OCI-LY7 (cell line): ENCODE data around the gene PPAT. TPM values are rescaled to one million over a fixed set of nuclear protein-coding genes. Genes with fewer than 3 reads are reported as not detected.

Experiments
- BruUV-seq: library from RNA; stranded (reverse); fragments of 400-500 nt; replicated peaks from 2 replicates; lab custom pipeline; 2021; lab: Mats Ljungman, UMichigan
- CTCF ChIA-PET: fragments of 300-600 bp; sonication (Branson Sonifier 250); formaldehyde crosslinking; loops from one replicate; lab custom pipeline; 2022; ENCODE audit warnings: antibody characterized with exemption; ENCODE audit not compliant: unreplicated experiment; lab: Charles Lee
- POLR2A ChIA-PET: fragments of 300-600 bp; sonication (Branson Sonifier 250); formaldehyde crosslinking; loops from one replicate; lab custom pipeline; 2022; ENCODE audit warnings: antibody characterized with exemption; lab: Charles Lee
- DNase-seq: peaks from one replicate; pipeline ENCODE4 v3.0.0-alpha.2; 2015; ENCODE audit warnings: low spot score
- H2AFZ ChIP-seq: fragments of 200-600 bp; sonication (generic), shearing (Covaris generic); 2 replicates; pipeline ENCODE4 v1.6.1; 2014; ENCODE audit warnings: mild to moderate bottlenecking, antibody characterized with exemption, low read length, moderate library complexity
- H3K27ac ChIP-seq: fragments of 200-600 bp; sonication (generic); 2 replicates; pipeline ENCODE4 v1.5.1; 2014; ENCODE audit warnings: mixed run types, low read depth, mild to moderate bottlenecking, moderate library complexity, low read length, inconsistent platforms; ENCODE audit not compliant: poor library complexity, severe bottlenecking
- H3K36me3 ChIP-seq: fragments of 200-600 bp; sonication (generic); 2 replicates; pipeline ENCODE4 v1.6.1; 2014; ENCODE audit warnings: mild to moderate bottlenecking, antibody characterized with exemption, low read length, moderate library complexity, mixed read lengths; ENCODE audit not compliant: insufficient read depth
- H3K4me1 ChIP-seq: fragments of 200-600 bp; sonication (generic); 2 replicates; pipeline ENCODE4 v1.5.1; 2014; ENCODE audit warnings: mild to moderate bottlenecking, low read length; ENCODE audit not compliant: insufficient read depth, poor library complexity, severe bottlenecking
- H3K4me2 ChIP-seq: fragments of 200-600 bp; sonication (generic); 2 replicates; pipeline ENCODE4 v1.6.1; 2014; ENCODE audit warnings: mild to moderate bottlenecking, low read length
- H3K4me3 ChIP-seq: fragments of 200-600 bp; sonication (generic); 2 replicates; pipeline ENCODE4 v1.5.1; 2014; ENCODE audit warnings: mild to moderate bottlenecking, low read depth, low read length; ENCODE audit not compliant: poor library complexity, severe bottlenecking
- H3K79me2 ChIP-seq: fragments of 200-600 bp; sonication (generic); 2 replicates; pipeline ENCODE4 v1.6.1; 2016; ENCODE audit warnings: low read depth, mild to moderate bottlenecking, low read length, moderate library complexity, mixed read lengths; ENCODE audit not compliant: insufficient read depth
- H3K9me2 ChIP-seq: fragments of 200-600 bp; sonication (generic); 2 replicates; pipeline ENCODE4 v1.6.1; 2016; ENCODE audit warnings: mild to moderate bottlenecking, low read length, mixed read lengths; ENCODE audit not compliant: insufficient read depth
- H3K9me3 ChIP-seq: fragments of 200-600 bp; sonication (generic); 2 replicates; pipeline ENCODE4 v1.6.1; 2014; ENCODE audit warnings: mild to moderate bottlenecking, mixed run types, low read length, mixed read lengths
- H4K20me1 ChIP-seq: fragments of 200-600 bp; sonication (generic); 2 replicates; pipeline ENCODE4 v1.6.1; 2014; ENCODE audit warnings: mild to moderate bottlenecking, antibody characterized with exemption, low read length, moderate library complexity, mixed read lengths; ENCODE audit not compliant: insufficient read depth
- EZH2phosphoT487 ChIP-seq: fragments of 200-600 bp; sonication (generic); IDR thresholded peaks from 2 replicates; pipeline ENCODE4 v1.6.1; 2018; ENCODE audit warnings: low read depth, borderline replicate concordance, mild to moderate bottlenecking, mixed run types, antibody characterized with exemption, low read length, moderate library complexity, mixed read lengths
- intact Hi-C: fragments of 100-400 bp; cut with micrococcal nuclease; formaldehyde crosslinking; loops from one replicate; pipeline ENCODE4 v1.10.0; 2022; ENCODE audit not compliant: unreplicated experiment
- total RNA-seq, 2 experiments: library from RNA; depleted of rRNA in 1 of 2; stranded (reverse); fragments of >200 nt in 1 of 2; shearing (Covaris generic) in 1 of 2; gene quantifications; 2 replicates each; pipeline ENCODE4 v1.2.3, GENCODE V29; 2014 to 2022
- TF ChIP-seq, protein P1 (sequence below): fragments of 200-600 bp; sonication (generic); conservative IDR thresholded peaks from 2 replicates; pipeline ENCODE4 v1.5.1; 2014; ENCODE audit warnings: mild to moderate bottlenecking, antibody characterized with exemption, low read length, moderate library complexity, mixed read lengths

Gene PPAT
- total RNA-seq, 2 experiments from 2014 or later: 35.8 to 54.3 TPM

DNA sequence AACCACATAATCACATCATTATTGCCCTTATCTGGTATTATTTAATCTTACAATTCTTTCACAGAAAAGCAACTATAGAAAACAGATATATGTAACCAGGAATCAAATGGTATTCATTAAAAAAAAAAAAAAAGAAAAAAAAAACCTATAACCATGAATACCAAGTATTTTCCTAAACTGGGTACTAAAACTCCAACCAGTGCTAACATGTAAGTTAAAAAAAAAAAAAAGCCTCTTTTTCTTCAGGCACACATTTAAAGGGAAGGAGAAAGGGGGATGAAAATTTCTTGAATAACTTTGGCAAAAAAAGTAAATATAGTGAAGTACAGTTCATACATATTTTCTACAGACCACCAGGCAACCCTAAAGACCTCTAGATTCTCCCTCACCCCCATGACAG is 2.1 kb downstream of the PPAT start:
- CTCF ChIA-PET: interaction anchor here (0.7 kb wide), 1 partner anchor 31 kb away, joined by 3 read pairs; no protein-coding TSS in a partner anchor
- Histone ChIP-seq H3K9me3 (no peaks in the 10 kb centered on the region), H3K36me3 (peaks cover 44% of the 10 kb centered on the region), H3K79me2 (peaks cover 91% of the 10 kb centered on the region), H4K20me1 (peaks cover 57% of the 10 kb centered on the region), H3K4me1 (peaks cover 29% of the 10 kb centered on the region), H3K4me3 (peak overlapping the region; percentile 98), H3K9me2 (no peaks in the 10 kb centered on the region), H2AFZ (no peak overlapping the region), H3K27ac (peak overlapping the region; percentile 76), H3K4me2 (peak overlapping the region; percentile 67)
- no TSS peak for BruUV-seq
- POLR2A ChIA-PET: interaction anchor here (1.1 to 4.5 kb wide), 3 partner anchors 9 to 33 kb away, joined by 3 to 52 read pairs (median 6); no protein-coding TSS in a partner anchor
- no peak for TF ChIP-seq EZH2phosphoT487
- TF ChIP-seq, protein P1, sequence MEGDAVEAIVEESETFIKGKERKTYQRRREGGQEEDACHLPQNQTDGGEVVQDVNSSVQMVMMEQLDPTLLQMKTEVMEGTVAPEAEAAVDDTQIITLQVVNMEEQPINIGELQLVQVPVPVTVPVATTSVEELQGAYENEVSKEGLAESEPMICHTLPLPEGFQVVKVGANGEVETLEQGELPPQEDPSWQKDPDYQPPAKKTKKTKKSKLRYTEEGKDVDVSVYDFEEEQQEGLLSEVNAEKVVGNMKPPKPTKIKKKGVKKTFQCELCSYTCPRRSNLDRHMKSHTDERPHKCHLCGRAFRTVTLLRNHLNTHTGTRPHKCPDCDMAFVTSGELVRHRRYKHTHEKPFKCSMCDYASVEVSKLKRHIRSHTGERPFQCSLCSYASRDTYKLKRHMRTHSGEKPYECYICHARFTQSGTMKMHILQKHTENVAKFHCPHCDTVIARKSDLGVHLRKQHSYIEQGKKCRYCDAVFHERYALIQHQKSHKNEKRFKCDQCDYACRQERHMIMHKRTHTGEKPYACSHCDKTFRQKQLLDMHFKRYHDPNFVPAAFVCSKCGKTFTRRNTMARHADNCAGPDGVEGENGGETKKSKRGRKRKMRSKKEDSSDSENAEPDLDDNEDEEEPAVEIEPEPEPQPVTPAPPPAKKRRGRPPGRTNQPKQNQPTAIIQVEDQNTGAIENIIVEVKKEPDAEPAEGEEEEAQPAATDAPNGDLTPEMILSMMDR: no peak
- no peak for DNase-seq
- intact Hi-C loops: loop anchor here (10.0 kb wide), 1 partner anchor 1038 kb away; the partner anchor contains the start of gene TMEM165

DNA sequence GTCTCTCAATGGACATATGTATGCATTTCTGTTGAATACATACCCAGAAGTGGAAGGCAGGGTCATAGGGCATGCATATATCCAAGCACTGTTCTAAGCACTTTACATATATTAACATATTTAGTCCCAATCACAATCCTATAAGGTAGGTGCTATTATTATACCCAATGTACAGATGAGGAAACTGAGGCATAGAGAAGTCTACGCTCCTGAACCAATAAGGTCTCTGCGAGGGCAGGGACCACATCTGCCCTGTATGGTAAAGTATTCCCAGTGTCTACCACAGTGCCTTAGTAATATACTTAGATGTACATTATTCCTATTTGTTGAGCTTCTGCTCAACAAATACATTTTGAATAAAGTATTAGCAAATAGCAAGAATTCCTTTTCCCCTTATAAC is 5.2 kb downstream of the PPAT start:
- peaks cover 100% of the 10 kb centered on the region for H3K79me2 ChIP-seq
- no peaks in the 10 kb centered on the region for H3K9me2 ChIP-seq
- peak overlapping the region; percentile 36; the same call in 1 of the 2 replicates for H3K4me2 ChIP-seq
- no peak overlapping the region for H2AFZ ChIP-seq
- no peak overlapping the region for H3K4me3 ChIP-seq
- TF ChIP-seq, protein P1: no peak
- TF ChIP-seq EZH2phosphoT487: no peak
- no TSS peak for BruUV-seq
- peaks cover 55% of the 10 kb centered on the region for H3K36me3 ChIP-seq
- H3K4me1 ChIP-seq: peaks cover 41% of the 10 kb centered on the region
- CTCF ChIA-PET: no interaction called here
- DNase-seq: no peak
- H3K27ac ChIP-seq: no peak overlapping the region
- peaks cover 79% of the 10 kb centered on the region for H4K20me1 ChIP-seq
- peaks cover 6% of the 10 kb centered on the region; the same call in 1 of the 2 replicates for H3K9me3 ChIP-seq
- POLR2A ChIA-PET: interaction anchor here (0.8 to 2.4 kb wide), 3 partner anchors 14 to 38 kb away, joined by 3 to 8 read pairs (median 3); no protein-coding TSS in a partner anchor
- intact Hi-C loops: loop anchor here (10.0 kb wide), 1 partner anchor 1035 kb away; the partner anchor contains the start of gene TMEM165

DNA sequence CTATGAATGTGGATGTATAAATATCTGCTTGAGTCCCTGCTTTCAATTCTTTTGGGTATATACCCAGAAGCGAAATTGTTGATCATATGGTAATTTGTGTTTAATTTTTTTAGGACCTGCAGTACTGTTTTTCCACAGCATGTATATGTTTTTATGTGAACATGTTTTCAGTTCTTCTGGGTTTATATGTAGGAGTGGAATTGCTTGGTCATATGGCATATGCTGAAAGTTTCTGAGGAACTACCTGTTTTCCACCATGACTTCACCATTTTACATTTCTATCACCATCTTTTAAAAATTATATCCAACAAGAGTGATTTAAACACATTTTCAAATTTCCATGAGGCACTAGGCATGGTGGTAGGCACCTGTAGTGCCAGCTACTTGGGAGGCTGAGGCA is 8.2 kb downstream of the PPAT start:
- ChIA-PET CTCF (no interaction called here), POLR2A (interaction anchor here (0.7 to 5.6 kb wide), 2 partner anchors 8 to 241 kb away, joined by 5 to 52 read pairs; partner anchors contain the start of genes PAICS and PPAT)
- Histone ChIP-seq H3K9me2 (no peaks in the 10 kb centered on the region), H3K36me3 (peaks cover 68% of the 10 kb centered on the region), H2AFZ (no peak overlapping the region), H3K4me1 (peaks cover 45% of the 10 kb centered on the region), H3K27ac (no peak overlapping the region), H4K20me1 (peaks cover 89% of the 10 kb centered on the region), H3K79me2 (peaks cover 100% of the 10 kb centered on the region), H3K9me3 (peaks cover 6% of the 10 kb centered on the region; the same call in 1 of the 2 replicates), H3K4me3 (no peak overlapping the region), H3K4me2 (no peak overlapping the region)
- intact Hi-C loops: loop anchor here (10.0 kb wide), 1 partner anchor 408 kb away; no protein-coding TSS in a partner anchor
- TF ChIP-seq EZH2phosphoT487: no peak
- TF ChIP-seq, protein P1: no peak
- no peak for DNase-seq
- BruUV-seq: no TSS peak
